Endothelial cell of umbilical vein (primary cell): ENCODE results near the gene CNR2. TPM values are rescaled to one million over a fixed set of nuclear protein-coding genes. Genes with fewer than 3 reads are reported as not detected.

Source experiments
- BruUV-seq: library from RNA; stranded (reverse); fragments of 400-500 nt; replicated peaks from 2 replicates; lab custom pipeline; 2021; lab: Mats Ljungman, UMichigan
- CTCF ChIA-PET: fragments of 300-600, 350-600 bp; sonication (Branson Sonifier 250); formaldehyde crosslinking; loops from one replicate; lab custom pipeline; 2021; ENCODE audit warnings: antibody characterized with exemption, inconsistent platforms; lab: Charles Lee
- POLR2A ChIA-PET: fragments of 300-600, 350-600 bp; sonication (Branson Sonifier 250); formaldehyde crosslinking; loops from one replicate; lab custom pipeline; 2021; ENCODE audit warnings: antibody characterized with exemption, inconsistent platforms; lab: Charles Lee
- DNase-seq: peaks from one replicate; pipeline ENCODE4 v3.0.0-alpha.2; 2011; ENCODE audit warnings: low read depth, low spot score
- FAIRE-seq: peaks from 2 replicates; lab custom pipeline; 2011; peaks lifted over from hg19 to GRCh38; lab: Jason Lieb, UNC
- H2AFZ ChIP-seq: 2 replicates; pipeline ENCODE4 v1.6.0; 2012; ENCODE audit warnings: low read depth, low read length, control low read depth, inconsistent platforms
- H3K27ac ChIP-seq: 2 replicates; pipeline ENCODE4 v1.5.1; 2011; ENCODE audit warnings: low read depth, mild to moderate bottlenecking, control low read depth, low read length, moderate library complexity; ENCODE audit not compliant: insufficient read depth
- H3K27me3 ChIP-seq, 2 experiments: 2 replicates each; pipeline versions ENCODE4 v1.6.0 to v1.6.1; 2011; ENCODE audit warnings: low read length in 2 of 2, mixed read lengths in 1 of 2; ENCODE audit not compliant: control insufficient read depth in 2 of 2, insufficient read depth in 2 of 2
- H3K36me3 ChIP-seq, 2 experiments: 2 replicates in 1 of 2; 3 replicates in 1 of 2; pipeline ENCODE4 v1.5.1; 2011; ENCODE audit warnings: low read length in 2 of 2, mild to moderate bottlenecking in 1 of 2, moderate library complexity in 1 of 2; ENCODE audit not compliant: control insufficient read depth in 2 of 2, insufficient read depth in 2 of 2; ENCODE audit errors: extremely low read depth in 1 of 2
- H3K4me1 ChIP-seq: 3 replicates; pipeline ENCODE4 v1.5.1; 2011; ENCODE audit warnings: mild to moderate bottlenecking, low read length; ENCODE audit not compliant: control insufficient read depth, insufficient read depth; ENCODE audit errors: extremely low read depth
- H3K4me2 ChIP-seq: 2 replicates; pipeline ENCODE4 v1.6.1; 2011; ENCODE audit warnings: low read length, control low read depth, mixed read lengths; ENCODE audit not compliant: insufficient read depth
- H3K4me3 ChIP-seq, 3 experiments: fragments of 200-600 bp in 1 of 3; sonication (generic), shearing (Covaris generic) in 1 of 3; replicated peaks in 1 of 3; 2 replicates each; pipeline ENCODE4 v1.5.1; 2011 to 2016; ENCODE audit warnings: control low read depth in 3 of 3, low read length in 3 of 3, mild to moderate bottlenecking in 2 of 3, inconsistent platforms in 1 of 3, low read depth in 1 of 3, moderate library complexity in 1 of 3; ENCODE audit not compliant: insufficient read depth in 1 of 3
- H3K79me2 ChIP-seq: 2 replicates; pipeline ENCODE4 v1.6.0; 2012; ENCODE audit warnings: low read length, inconsistent platforms; ENCODE audit not compliant: control insufficient read depth, insufficient read depth
- H3K9ac ChIP-seq: replicated peaks from 2 replicates; pipeline ENCODE3; 2011; ENCODE audit warnings: low read length, control low read depth; ENCODE audit not compliant: insufficient read depth; ENCODE audit errors: extremely low read depth
- H3K9me1 ChIP-seq: replicated peaks from 3 replicates; pipeline ENCODE4 v1.6.0; 2011; ENCODE audit warnings: mild to moderate bottlenecking, low read length; ENCODE audit not compliant: control insufficient read depth, insufficient read depth; ENCODE audit errors: extremely low read depth
- H3K9me3 ChIP-seq: replicated peaks from 2 replicates; pipeline ENCODE4 v1.5.1; 2012; ENCODE audit warnings: low read length, inconsistent platforms; ENCODE audit not compliant: control insufficient read depth, insufficient read depth
- H4K20me1 ChIP-seq: replicated peaks from 2 replicates; pipeline ENCODE3; 2011; ENCODE audit warnings: mild to moderate bottlenecking, low read length; ENCODE audit not compliant: control insufficient read depth, insufficient read depth; ENCODE audit errors: extremely low read depth
- CTCF ChIP-seq, 2 donors: IDR thresholded peaks; 1 replicate in 1 of 2; 2 replicates in 1 of 2; pipeline ENCODE4 v1.5.1; 2011; ENCODE audit warnings: low read length in 2 of 2, mild to moderate bottlenecking in 2 of 2, moderate library complexity in 2 of 2, control low read depth in 1 of 2, inconsistent platforms in 1 of 2, low read depth in 1 of 2; ENCODE audit not compliant: insufficient read depth in 1 of 2; ENCODE audit errors: extremely low read depth in 1 of 2
- EZH2 ChIP-seq: IDR thresholded peaks from 2 replicates; pipeline ENCODE4 v1.6.1; 2012; ENCODE audit warnings: borderline replicate concordance, low read depth, mild to moderate bottlenecking, moderate library complexity, low read length, inconsistent platforms; ENCODE audit not compliant: severe bottlenecking
- FOS ChIP-seq: IDR thresholded peaks from 2 replicates; pipeline ENCODE4 v1.6.1; 2011; ENCODE audit warnings: mild to moderate bottlenecking, low read length, moderate library complexity, borderline replicate concordance; ENCODE audit not compliant: insufficient read depth
- GATA2 ChIP-seq: IDR thresholded peaks from 2 replicates; pipeline ENCODE4 v1.7.0; 2011; ENCODE audit warnings: low read depth, mild to moderate bottlenecking, moderate library complexity, mixed read lengths, low read length; ENCODE audit not compliant: insufficient read length, insufficient read depth
- JUN ChIP-seq: IDR thresholded peaks from 2 replicates; pipeline ENCODE4 v1.6.1; 2011; ENCODE audit warnings: borderline replicate concordance, low read depth; ENCODE audit not compliant: insufficient read length, insufficient read depth
- MYC ChIP-seq: IDR thresholded peaks from one replicate; pipeline ENCODE4 v1.6.1; 2011; ENCODE audit warnings: mild to moderate bottlenecking, low read depth, low read length
- POLR2AphosphoS5 ChIP-seq: IDR thresholded peaks from 2 replicates; pipeline ENCODE4 v1.6.1; 2012; ENCODE audit warnings: low read depth, mild to moderate bottlenecking, control low read depth, low read length, moderate library complexity; ENCODE audit not compliant: insufficient read depth
- dilution Hi-C: fragments of 300-500 bp; cut with MboI; formaldehyde crosslinking; loops from one replicate; pipeline ENCODE4 v1.15.0; 2019; ENCODE audit warnings: low sequenced_read_pairs; ENCODE audit not compliant: extremely low pct_ligation_motif_present
- intact Hi-C: fragments of 100-400 bp; cut with micrococcal nuclease; formaldehyde crosslinking; loops from one replicate; pipeline ENCODE4 v1.10.0; 2022
- polyA plus RNA-seq, 4 experiments: library from polyadenylated mRNA; depleted of rRNA in 3 of 4; stranded (reverse) in 3 of 4; unstranded in 1 of 4; fragments of >200 nt; gene quantifications; 2 replicates each; pipeline versions ENCODE4 v1.2.1 to v1.2.3, GENCODE V29; 2011 to 2012; ENCODE audit warnings: missing spikeins in 1 of 4
- total RNA-seq: library from RNA; stranded (reverse); gene quantifications from 2 replicates; pipeline ENCODE4 v1.2.3, GENCODE V29; 2021

The CNR2 gene
- total and polyA plus RNA-seq, 2 donors (not counting 3 experiments of a cell fraction or from before 2014, with no cell fraction given) = not detected

GRCh38 chr1:23837908-23838307 is 75.3 kb downstream of the CNR2 start:
- Histone ChIP-seq H4K20me1 (no peaks in the 10 kb centered on the region), H3K27ac (no peak overlapping the region), H3K79me2 (no peaks in the 10 kb centered on the region), H3K4me3 (no peak overlapping the region), H3K36me3 (no peaks in the 10 kb centered on the region), H3K9ac (no peak overlapping the region), H3K4me1 (no peaks in the 10 kb centered on the region), H3K27me3 (peaks cover 2 to 12% of the 10 kb centered on the region in 2 experiments), H3K4me2 (peak overlapping the region; percentile 16), H3K9me3 (no peaks in the 10 kb centered on the region), H3K9me1 (no peaks in the 10 kb centered on the region), H2AFZ (no peak overlapping the region)
- no TSS peak for BruUV-seq
- POLR2A ChIA-PET = interaction anchor here (0.6 kb wide), 1 partner anchor 121 kb away, joined by 4 read pairs; no protein-coding TSS in a partner anchor
- CTCF ChIA-PET = interaction anchor here (1.5 kb wide), 1 partner anchor 66 kb away, joined by 4 read pairs; no protein-coding TSS in a partner anchor
- intact Hi-C loops (no loop called here), dilution Hi-C loops (no loop called here)
- TF ChIP-seq JUN (no peak), FOS (no peak), CTCF (IDR thresholded peaks at IDR 0.05; ENCODE audit: extremely low read depth in 1 of 2, insufficient read depth in 1 of 2, low read depth in 1 of 2, low read length in 2 of 2) (no peak), EZH2 (no peak), POLR2AphosphoS5 (no peak), GATA2 (no peak), MYC (no peak)
- no peak for DNase-seq
- no peak for FAIRE-seq
